PFSK-1 (cell line): ENCODE data around the gene CAPSL.

Source experiments
- POLR2AphosphoS5 ChIP-seq: IDR thresholded peaks from 2 replicates; pipeline ENCODE4 v1.6.1; 2012; ENCODE audit warnings: low read depth, mild to moderate bottlenecking, control low read depth, low read length, moderate library complexity
- TF ChIP-seq, protein P1 (sequence below), 2 experiments: IDR thresholded peaks; 2 replicates each; pipeline versions ENCODE4 v1.6.1 to v1.8.0; 2011 to 2012; ENCODE audit warnings: low read depth in 2 of 2, low read length in 2 of 2, control low read depth in 1 of 2, inconsistent platforms in 1 of 2, mild to moderate bottlenecking in 1 of 2, moderate library complexity in 1 of 2; ENCODE audit not compliant: insufficient read depth in 1 of 2

GRCh38 chr5:35876922-35877321 lies 61.5 kb downstream of the CAPSL start:
- TF ChIP-seq, protein P1, sequence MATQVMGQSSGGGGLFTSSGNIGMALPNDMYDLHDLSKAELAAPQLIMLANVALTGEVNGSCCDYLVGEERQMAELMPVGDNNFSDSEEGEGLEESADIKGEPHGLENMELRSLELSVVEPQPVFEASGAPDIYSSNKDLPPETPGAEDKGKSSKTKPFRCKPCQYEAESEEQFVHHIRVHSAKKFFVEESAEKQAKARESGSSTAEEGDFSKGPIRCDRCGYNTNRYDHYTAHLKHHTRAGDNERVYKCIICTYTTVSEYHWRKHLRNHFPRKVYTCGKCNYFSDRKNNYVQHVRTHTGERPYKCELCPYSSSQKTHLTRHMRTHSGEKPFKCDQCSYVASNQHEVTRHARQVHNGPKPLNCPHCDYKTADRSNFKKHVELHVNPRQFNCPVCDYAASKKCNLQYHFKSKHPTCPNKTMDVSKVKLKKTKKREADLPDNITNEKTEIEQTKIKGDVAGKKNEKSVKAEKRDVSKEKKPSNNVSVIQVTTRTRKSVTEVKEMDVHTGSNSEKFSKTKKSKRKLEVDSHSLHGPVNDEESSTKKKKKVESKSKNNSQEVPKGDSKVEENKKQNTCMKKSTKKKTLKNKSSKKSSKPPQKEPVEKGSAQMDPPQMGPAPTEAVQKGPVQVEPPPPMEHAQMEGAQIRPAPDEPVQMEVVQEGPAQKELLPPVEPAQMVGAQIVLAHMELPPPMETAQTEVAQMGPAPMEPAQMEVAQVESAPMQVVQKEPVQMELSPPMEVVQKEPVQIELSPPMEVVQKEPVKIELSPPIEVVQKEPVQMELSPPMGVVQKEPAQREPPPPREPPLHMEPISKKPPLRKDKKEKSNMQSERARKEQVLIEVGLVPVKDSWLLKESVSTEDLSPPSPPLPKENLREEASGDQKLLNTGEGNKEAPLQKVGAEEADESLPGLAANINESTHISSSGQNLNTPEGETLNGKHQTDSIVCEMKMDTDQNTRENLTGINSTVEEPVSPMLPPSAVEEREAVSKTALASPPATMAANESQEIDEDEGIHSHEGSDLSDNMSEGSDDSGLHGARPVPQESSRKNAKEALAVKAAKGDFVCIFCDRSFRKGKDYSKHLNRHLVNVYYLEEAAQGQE (IDR thresholded peaks at IDR 0.05; ENCODE audit: insufficient read depth in 1 of 2, low read depth in 2 of 2, low read length in 2 of 2): no peak
- TF ChIP-seq POLR2AphosphoS5: no peak
